Measurements from ENCODE around the gene MYCL.

MYCL gene

DNA sequence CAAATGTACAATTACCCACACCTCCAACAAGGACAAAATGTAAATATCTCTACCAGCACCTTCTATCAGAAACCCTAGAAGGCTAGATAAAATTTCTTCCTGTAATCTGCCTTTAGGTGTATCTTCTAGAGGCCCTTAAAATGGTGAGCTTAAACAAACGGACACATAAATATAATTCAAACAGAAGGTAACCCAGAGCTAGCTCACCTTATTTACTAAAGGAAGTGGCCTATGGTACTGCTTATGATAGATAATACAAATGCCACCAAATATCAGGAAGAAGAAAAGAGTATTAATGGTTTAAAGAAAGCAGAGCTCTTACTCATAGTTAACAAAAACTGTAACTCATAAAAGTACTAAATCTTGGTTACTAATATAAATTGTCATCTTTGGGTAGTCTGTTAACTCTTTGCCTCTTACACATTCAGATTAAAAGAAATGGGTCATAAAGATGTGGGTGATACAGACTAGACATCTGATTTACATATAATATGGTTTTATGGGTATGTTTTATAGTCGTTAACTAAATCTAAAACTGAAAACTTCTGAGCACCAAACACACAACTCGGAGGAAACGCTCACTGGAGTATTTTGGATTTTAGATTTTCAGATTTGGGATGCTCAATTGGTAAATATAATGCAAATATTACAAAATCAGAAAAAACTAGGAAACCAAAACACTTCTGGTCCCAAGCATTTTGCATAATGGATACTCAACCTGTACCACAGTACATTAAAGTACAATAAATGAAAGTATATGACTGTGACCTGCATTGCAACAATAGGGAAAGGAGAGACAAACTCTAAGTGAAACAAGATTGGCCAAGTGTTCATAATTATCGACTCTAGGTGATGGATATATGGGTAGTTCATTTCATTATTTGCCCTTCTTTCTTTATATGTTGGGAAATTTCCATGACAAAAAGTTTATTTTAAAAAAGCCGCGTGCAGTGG, 41.6 kb downstream of the MYCL start:
- peaks cover 4% of the 10 kb centered on the region for H3K36me3 ChIP-seq (ENCODE audit: control insufficient read depth, insufficient read depth, low read length, severe bottlenecking)
- H3K9ac ChIP-seq (ENCODE audit: low read length): no peak overlapping the region
- H3K4me3 ChIP-seq (ENCODE audit: low read length): no peak overlapping the region
- DNase-seq (ENCODE audit: low read depth): no peak
- H3K9me3 ChIP-seq (ENCODE audit: control insufficient read depth, low read length): no peaks in the 10 kb centered on the region
- H3K27me3 ChIP-seq (replicated peaks; ENCODE audit: control insufficient read depth, insufficient read depth, low read length): no peaks in the 10 kb centered on the region
- H3K4me1 ChIP-seq (ENCODE audit: control insufficient read depth, insufficient read depth, low read length): no peaks in the 10 kb centered on the region

DNA sequence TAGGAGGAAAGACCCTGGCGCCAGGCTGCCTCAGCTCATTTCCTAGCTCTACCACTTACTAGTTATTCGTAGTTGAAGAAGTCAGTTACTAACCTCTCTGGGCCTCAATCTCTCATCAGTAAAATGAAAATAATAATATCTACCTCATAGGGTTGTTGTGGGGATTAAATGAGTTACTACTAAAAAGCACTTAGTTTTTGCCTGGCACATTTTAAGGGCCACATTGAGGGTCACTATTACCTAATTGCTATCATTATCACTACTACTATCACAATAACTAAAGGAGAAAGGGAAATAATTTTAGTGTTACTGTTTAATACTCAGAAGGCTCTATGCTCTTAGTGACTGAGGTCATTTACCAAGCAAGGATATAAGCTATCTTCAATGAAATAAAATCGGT, 43.4 kb downstream of the MYCL start:
- Histone ChIP-seq H3K9ac (ENCODE audit: low read length) (no peak overlapping the region), H3K4me1 (ENCODE audit: control insufficient read depth, insufficient read depth, low read length) (no peaks in the 10 kb centered on the region), H3K9me3 (ENCODE audit: control insufficient read depth, low read length) (no peaks in the 10 kb centered on the region), H3K36me3 (ENCODE audit: control insufficient read depth, insufficient read depth, low read length, severe bottlenecking) (peaks cover 14% of the 10 kb centered on the region), H3K4me3 (ENCODE audit: low read length) (no peak overlapping the region), H3K27me3 (replicated peaks; ENCODE audit: control insufficient read depth, insufficient read depth, low read length) (no peaks in the 10 kb centered on the region)
- no peak for DNase-seq (ENCODE audit: low read depth)

DNA sequence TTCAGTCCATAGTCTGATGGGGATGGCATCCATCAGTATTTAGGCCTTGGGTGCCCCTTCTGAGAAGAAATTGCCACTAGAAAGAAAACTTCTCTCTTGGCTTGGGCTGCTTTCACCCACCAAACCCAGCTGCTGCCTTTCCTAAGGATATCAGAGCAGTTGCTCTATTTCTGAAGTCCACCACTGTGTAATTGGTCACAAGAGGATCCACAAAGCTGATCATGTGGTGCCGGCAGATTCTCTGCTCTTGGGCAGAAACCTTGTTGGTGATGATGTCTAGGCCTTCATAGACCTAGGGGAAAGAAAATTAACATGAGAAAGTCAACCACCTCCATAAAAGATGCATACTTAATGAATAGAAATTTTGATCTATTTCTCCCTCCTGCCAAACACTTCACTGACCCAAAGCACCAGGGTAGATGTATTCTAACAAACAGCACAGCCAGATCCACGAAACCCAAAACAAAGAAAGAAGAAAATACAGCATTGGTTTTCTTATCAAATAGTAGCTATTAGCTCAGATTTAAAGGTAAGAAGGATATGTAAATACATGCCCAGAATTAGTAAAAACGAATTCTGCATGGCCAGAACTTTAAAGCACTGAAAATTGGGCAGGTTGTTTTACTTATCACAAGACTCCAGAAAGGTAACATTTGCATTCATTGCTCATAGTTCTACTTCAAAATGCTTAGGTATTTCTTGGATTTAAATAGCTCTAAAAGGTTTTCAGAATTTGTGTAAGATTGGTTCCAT, 44.4 kb downstream of the MYCL start:
- H3K9me3 ChIP-seq (ENCODE audit: control insufficient read depth, low read length): no peaks in the 10 kb centered on the region
- H3K9ac ChIP-seq (ENCODE audit: low read length): no peak overlapping the region
- DNase-seq (ENCODE audit: low read depth): no peak
- H3K27me3 ChIP-seq (replicated peaks; ENCODE audit: control insufficient read depth, insufficient read depth, low read length): no peaks in the 10 kb centered on the region
- H3K4me3 ChIP-seq (ENCODE audit: low read length): no peak overlapping the region
- peaks cover 5% of the 10 kb centered on the region for H3K4me1 ChIP-seq (ENCODE audit: control insufficient read depth, insufficient read depth, low read length)
- peaks cover 14% of the 10 kb centered on the region for H3K36me3 ChIP-seq (ENCODE audit: control insufficient read depth, insufficient read depth, low read length, severe bottlenecking)

DNA sequence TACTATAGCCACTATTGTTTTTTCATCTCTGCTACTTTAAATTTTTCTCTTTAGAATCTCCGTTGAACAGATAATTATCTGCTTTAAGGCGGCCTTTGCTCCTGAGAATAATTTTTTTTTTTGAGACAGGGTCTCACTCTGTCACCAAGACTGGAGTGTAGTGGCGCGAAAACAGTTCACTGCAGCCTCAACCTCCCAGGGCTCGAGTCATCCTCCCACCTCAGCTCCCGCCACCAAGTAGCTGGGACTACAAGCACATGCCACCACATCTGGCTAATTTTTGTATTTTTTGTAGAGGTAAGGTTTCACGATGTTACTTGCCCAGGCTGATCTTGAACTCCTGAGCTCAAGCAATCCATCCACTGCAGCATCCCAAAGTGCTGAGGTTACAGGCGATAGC, 47.0 kb downstream of the MYCL start:
- peaks cover 32% of the 10 kb centered on the region for H3K36me3 ChIP-seq (ENCODE audit: control insufficient read depth, insufficient read depth, low read length, severe bottlenecking)
- peaks cover 10% of the 10 kb centered on the region for H3K4me1 ChIP-seq (ENCODE audit: control insufficient read depth, insufficient read depth, low read length)
- no peak overlapping the region for H3K9ac ChIP-seq (ENCODE audit: low read length)

DNA sequence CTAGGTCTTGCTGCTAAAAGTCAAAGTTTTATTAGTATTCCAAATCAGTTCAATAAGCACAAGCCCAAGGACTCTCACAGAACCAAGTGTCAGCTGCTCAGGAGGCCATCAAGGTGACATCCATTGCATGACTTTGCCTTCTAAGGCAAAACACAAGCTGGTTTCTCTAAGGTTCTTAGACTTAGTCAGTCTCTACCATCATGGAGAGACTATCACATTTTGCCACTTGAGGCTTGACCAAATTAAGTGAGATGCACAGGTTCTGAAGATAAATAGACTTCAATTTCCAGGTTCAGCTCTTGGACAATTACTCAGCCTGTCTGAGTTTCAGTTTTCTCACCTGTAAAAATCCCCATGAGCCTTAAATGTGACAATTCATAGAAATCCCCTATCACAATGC, 47.4 kb downstream of the MYCL start:
- H3K9ac ChIP-seq (ENCODE audit: low read length): no peak overlapping the region
- no peak overlapping the region for H3K4me3 ChIP-seq (ENCODE audit: low read length)
- H3K36me3 ChIP-seq (ENCODE audit: control insufficient read depth, insufficient read depth, low read length, severe bottlenecking): peaks cover 36% of the 10 kb centered on the region
- no peaks in the 10 kb centered on the region for H3K9me3 ChIP-seq (ENCODE audit: control insufficient read depth, low read length)
- DNase-seq (ENCODE audit: low read depth): no peak
- no peaks in the 10 kb centered on the region for H3K27me3 ChIP-seq (replicated peaks; ENCODE audit: control insufficient read depth, insufficient read depth, low read length)
- H3K4me1 ChIP-seq (ENCODE audit: control insufficient read depth, insufficient read depth, low read length): peaks cover 10% of the 10 kb centered on the region

More for the DNA sequence above, 47.0 kb downstream of the MYCL start:
- no peak for DNase-seq (ENCODE audit: low read depth)
- Histone ChIP-seq H3K27me3 (replicated peaks; ENCODE audit: control insufficient read depth, insufficient read depth, low read length) (no peaks in the 10 kb centered on the region), H3K9me3 (ENCODE audit: control insufficient read depth, low read length) (no peaks in the 10 kb centered on the region), H3K4me3 (ENCODE audit: low read length) (no peak overlapping the region)

DNA sequence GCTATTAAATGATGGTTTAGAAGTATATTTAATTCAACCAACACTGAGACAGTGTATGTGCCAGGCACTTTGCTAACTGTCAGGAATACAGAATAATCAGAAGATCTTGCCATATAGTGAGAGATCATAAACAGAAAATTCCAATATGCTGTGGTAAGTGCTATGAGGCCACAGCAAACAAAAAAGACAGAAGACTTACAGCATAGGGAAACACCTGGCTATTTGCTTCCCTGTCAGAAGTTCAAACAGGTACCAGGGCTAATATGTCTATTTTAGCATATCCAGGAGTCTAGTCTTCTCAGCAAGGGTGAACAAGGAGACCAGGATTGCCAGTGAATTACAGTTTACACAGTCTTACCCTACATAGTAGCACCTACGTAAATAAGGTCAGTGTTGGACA, 48.8 kb downstream of the MYCL start:
- no peaks in the 10 kb centered on the region for H3K27me3 ChIP-seq (replicated peaks; ENCODE audit: control insufficient read depth, insufficient read depth, low read length)
- DNase-seq (ENCODE audit: low read depth): no peak
- no peaks in the 10 kb centered on the region for H3K9me3 ChIP-seq (ENCODE audit: control insufficient read depth, low read length)
- H3K36me3 ChIP-seq (ENCODE audit: control insufficient read depth, insufficient read depth, low read length, severe bottlenecking): peaks cover 48% of the 10 kb centered on the region
- H3K4me1 ChIP-seq (ENCODE audit: control insufficient read depth, insufficient read depth, low read length): peaks cover 10% of the 10 kb centered on the region
- H3K9ac ChIP-seq (ENCODE audit: low read length): no peak overlapping the region
- H3K4me3 ChIP-seq (ENCODE audit: low read length): no peak overlapping the region

DNA sequence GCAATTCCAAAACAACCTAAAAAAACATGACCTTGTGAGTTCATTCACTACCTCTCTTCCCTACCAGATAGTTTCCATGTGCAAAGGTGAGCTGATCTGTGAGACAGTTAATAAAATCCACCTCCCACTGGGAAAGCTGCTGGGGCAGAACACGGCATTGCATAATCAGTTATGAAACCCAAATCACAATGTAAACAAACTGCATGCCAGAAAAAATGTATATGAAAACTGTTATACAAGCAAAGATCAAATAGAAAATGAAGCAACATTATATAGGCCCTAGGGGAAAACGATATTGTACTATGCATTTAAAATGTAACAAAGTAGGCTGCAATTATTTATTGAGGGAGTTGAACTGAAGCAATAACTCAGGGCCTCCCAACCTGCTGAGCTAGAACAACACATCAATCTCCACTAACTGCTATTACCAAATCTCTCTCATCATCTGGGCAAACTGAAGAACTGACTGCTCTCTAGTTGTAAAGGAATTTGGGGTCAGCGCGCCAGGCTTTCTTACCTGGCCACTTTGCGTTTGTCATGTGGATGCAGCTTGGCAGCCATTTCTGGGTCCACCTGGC, 49.4 kb downstream of the MYCL start:
- H3K27me3 ChIP-seq (replicated peaks; ENCODE audit: control insufficient read depth, insufficient read depth, low read length): no peaks in the 10 kb centered on the region
- no peak overlapping the region for H3K4me3 ChIP-seq (ENCODE audit: low read length)
- DNase-seq (ENCODE audit: low read depth): peak; percentile 44
- H3K9ac ChIP-seq (ENCODE audit: low read length): no peak overlapping the region
- peaks cover 54% of the 10 kb centered on the region for H3K36me3 ChIP-seq (ENCODE audit: control insufficient read depth, insufficient read depth, low read length, severe bottlenecking)
- no peaks in the 10 kb centered on the region for H3K9me3 ChIP-seq (ENCODE audit: control insufficient read depth, low read length)
- peaks cover 10% of the 10 kb centered on the region for H3K4me1 ChIP-seq (ENCODE audit: control insufficient read depth, insufficient read depth, low read length)

DNA sequence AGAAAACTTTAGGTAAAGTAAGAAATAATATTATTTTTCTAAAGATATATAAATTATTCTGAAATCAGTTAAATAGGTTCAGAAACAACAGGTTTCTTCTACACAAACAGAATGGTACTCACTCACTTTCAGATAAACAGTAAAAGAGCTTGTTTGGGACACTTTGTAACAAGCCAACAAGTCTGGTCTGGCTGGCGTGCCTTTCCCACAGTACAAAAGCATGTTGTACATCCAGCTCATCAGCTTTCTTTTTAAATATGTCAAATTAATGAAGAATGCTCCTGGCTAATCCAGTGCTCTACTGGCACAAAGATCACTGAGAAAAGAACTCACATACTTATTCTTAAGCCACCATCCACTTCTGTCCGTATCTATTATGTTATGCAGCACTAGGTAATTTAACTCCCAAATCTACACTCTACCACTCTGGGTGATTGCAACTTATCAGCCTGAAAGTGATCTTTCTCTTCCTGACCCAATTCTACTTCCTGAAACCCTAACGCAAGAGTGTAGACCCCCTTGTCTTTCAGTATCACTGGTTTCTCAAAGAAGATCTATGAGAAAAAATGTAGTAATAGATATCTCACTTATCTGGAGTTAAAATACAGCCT, 51.0 kb downstream of the MYCL start:
- Histone ChIP-seq H3K4me1 (ENCODE audit: control insufficient read depth, insufficient read depth, low read length) (peaks cover 20% of the 10 kb centered on the region), H3K9me3 (ENCODE audit: control insufficient read depth, low read length) (no peaks in the 10 kb centered on the region), H3K36me3 (ENCODE audit: control insufficient read depth, insufficient read depth, low read length, severe bottlenecking) (peaks cover 53% of the 10 kb centered on the region), H3K9ac (ENCODE audit: low read length) (no peak overlapping the region), H3K4me3 (ENCODE audit: low read length) (no peak overlapping the region), H3K27me3 (replicated peaks; ENCODE audit: control insufficient read depth, insufficient read depth, low read length) (no peaks in the 10 kb centered on the region)
- DNase-seq (ENCODE audit: low read depth): no peak

DNA sequence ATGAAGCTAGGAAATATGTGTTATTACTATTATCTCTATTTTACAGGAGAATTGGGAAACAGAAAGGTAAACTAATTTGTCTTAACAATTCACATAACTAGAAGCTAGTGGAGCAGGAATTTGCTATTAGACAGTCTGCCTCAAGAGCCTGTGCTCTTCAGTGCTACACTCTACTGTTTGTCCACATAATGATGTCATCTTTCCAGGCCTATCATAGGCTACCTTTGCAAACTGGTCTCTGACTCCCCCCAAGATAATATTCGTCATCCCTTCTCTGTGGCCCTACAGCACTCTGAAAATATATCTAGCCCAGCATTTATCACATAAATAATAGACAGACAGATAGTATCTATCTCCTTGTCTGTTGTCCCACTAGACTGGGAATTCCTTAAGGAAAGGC, 52.5 kb downstream of the MYCL start:
- peaks cover 53% of the 10 kb centered on the region for H3K36me3 ChIP-seq (ENCODE audit: control insufficient read depth, insufficient read depth, low read length, severe bottlenecking)
- DNase-seq (ENCODE audit: low read depth): no peak

DNA sequence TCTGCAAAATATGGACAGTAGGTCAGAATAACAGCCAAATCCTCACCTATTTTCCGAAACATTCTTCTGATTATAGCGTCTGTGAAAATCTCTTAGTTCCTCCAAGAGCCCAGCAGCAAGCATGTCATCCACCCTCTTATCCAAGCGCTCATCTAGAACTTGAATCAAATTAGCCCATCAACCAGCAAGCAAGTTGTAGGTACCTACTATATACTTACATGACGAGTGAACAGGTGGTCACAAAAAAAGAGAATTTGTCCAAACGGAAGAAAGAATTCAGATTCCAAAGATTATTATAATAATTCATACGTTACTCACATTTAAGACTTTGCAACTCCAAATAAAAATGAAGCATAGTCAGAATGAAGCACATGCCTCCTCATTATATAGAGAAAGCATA, 53.8 kb downstream of the MYCL start:
- Histone ChIP-seq H3K27me3 (replicated peaks; ENCODE audit: control insufficient read depth, insufficient read depth, low read length) (no peaks in the 10 kb centered on the region), H3K4me1 (ENCODE audit: control insufficient read depth, insufficient read depth, low read length) (peaks cover 24% of the 10 kb centered on the region), H3K9me3 (ENCODE audit: control insufficient read depth, low read length) (no peaks in the 10 kb centered on the region), H3K9ac (ENCODE audit: low read length) (no peak overlapping the region), H3K4me3 (ENCODE audit: low read length) (no peak overlapping the region), H3K36me3 (ENCODE audit: control insufficient read depth, insufficient read depth, low read length, severe bottlenecking) (peaks cover 63% of the 10 kb centered on the region)
- DNase-seq (ENCODE audit: low read depth): no peak

More for the DNA sequence above, 52.5 kb downstream of the MYCL start:
- no peak overlapping the region for H3K4me3 ChIP-seq (ENCODE audit: low read length)
- peaks cover 24% of the 10 kb centered on the region for H3K4me1 ChIP-seq (ENCODE audit: control insufficient read depth, insufficient read depth, low read length)
- H3K27me3 ChIP-seq (replicated peaks; ENCODE audit: control insufficient read depth, insufficient read depth, low read length): no peaks in the 10 kb centered on the region
- no peak overlapping the region for H3K9ac ChIP-seq (ENCODE audit: low read length)
- H3K9me3 ChIP-seq (ENCODE audit: control insufficient read depth, low read length): no peaks in the 10 kb centered on the region

DNA sequence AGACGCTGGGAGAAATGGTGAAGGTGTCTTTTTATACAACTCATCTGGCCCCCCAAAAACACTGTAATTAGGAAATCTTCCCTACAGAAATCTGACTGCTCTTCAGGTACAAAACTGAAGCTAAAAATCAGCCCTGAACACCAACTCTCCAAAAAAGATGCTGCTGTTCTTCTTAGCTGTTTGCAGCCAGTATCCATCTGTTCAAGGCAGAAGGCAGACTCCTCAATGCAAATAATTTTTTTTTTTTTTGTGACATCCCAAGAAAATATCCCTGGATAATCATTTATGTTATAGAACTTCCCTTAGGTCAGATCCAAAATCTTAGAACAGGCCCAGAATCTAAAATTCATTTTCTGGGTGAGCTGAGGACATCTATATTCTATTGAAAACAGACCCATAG, 54.9 kb downstream of the MYCL start:
- H3K9me3 ChIP-seq (ENCODE audit: control insufficient read depth, low read length): no peaks in the 10 kb centered on the region
- H3K4me1 ChIP-seq (ENCODE audit: control insufficient read depth, insufficient read depth, low read length): peaks cover 14% of the 10 kb centered on the region
- H3K9ac ChIP-seq (ENCODE audit: low read length): no peak overlapping the region
- H3K4me3 ChIP-seq (ENCODE audit: low read length): no peak overlapping the region
- peaks cover 74% of the 10 kb centered on the region for H3K36me3 ChIP-seq (ENCODE audit: control insufficient read depth, insufficient read depth, low read length, severe bottlenecking)
- no peaks in the 10 kb centered on the region for H3K27me3 ChIP-seq (replicated peaks; ENCODE audit: control insufficient read depth, insufficient read depth, low read length)
- DNase-seq (ENCODE audit: low read depth): no peak

Measured in adipocyte (in vitro differentiated cells).